Neural progenitor cell (in vitro differentiated cells): Measurements from ENCODE around the gene TSPAN2.

Source experiments
- EZH2 ChIP-seq: fragments of 200-600 bp; sonication (generic); IDR thresholded peaks from 2 replicates; pipeline ENCODE4 v1.6.1; 2017; ENCODE audit warnings: antibody characterized with exemption, mild to moderate bottlenecking, moderate library complexity
- EZH2phosphoT487 ChIP-seq: fragments of 200-600 bp; sonication (generic); IDR thresholded peaks from 2 replicates; pipeline ENCODE4 v1.6.1; 2017; ENCODE audit warnings: antibody characterized with exemption
- TF ChIP-seq, protein P1 (sequence below): fragments of 200-600 bp; sonication (generic); IDR thresholded peaks from 2 replicates; pipeline ENCODE4 v1.5.1; 2017; ENCODE audit warnings: antibody characterized with exemption, mild to moderate bottlenecking

DNA sequence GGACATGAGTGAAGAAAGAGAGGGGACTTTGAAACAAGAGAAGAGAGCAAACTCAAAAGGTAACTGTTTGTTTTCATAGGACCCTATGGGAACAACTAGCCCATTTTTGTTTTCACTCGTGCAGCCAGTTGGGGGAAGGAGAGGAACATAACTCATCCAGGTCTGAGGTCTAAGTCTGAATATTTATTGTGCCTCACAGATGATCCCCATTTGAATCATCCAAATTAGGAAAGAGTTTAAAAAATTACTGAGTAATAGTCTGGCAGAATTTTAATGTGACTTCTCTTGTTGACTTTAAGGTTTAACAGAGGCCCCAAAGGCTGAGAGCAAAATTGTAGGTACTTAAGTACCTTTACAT, 10.4 kb upstream of the TSPAN2 start:
- TF ChIP-seq, protein P1, sequence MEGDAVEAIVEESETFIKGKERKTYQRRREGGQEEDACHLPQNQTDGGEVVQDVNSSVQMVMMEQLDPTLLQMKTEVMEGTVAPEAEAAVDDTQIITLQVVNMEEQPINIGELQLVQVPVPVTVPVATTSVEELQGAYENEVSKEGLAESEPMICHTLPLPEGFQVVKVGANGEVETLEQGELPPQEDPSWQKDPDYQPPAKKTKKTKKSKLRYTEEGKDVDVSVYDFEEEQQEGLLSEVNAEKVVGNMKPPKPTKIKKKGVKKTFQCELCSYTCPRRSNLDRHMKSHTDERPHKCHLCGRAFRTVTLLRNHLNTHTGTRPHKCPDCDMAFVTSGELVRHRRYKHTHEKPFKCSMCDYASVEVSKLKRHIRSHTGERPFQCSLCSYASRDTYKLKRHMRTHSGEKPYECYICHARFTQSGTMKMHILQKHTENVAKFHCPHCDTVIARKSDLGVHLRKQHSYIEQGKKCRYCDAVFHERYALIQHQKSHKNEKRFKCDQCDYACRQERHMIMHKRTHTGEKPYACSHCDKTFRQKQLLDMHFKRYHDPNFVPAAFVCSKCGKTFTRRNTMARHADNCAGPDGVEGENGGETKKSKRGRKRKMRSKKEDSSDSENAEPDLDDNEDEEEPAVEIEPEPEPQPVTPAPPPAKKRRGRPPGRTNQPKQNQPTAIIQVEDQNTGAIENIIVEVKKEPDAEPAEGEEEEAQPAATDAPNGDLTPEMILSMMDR, result no peak
- TF ChIP-seq EZH2 (no peak), EZH2phosphoT487 (no peak)
